ENCODE results near the gene YBX1.

DNA sequence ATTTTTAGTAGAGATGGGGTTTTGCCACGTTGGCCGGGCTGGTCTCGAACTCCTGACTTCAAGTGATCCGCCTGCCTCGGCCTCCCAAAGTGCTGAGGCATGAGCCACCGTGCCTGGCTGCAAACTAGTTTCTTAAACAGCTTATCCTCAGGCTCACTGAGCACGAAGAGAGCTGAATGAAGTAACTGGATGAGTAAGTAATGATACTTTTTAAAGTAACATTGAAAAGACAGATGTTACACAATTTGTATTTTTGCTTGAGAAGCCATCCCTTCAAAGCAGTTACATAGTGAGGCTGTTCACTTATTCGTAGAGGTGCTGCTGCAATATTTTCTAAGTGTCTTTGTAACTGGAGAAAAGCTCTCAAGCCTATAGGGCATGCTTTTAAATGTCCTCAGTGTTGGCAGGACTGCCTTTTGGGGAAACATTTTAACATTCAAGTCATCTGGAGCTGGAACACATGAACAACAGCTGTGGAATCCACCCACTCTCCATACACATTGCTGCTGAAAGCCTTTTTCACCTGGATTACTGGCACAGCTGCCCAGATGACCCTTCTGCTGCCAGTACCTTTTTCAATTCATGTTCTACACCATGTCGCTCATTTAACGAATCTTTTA, 2.7 kb upstream of the YBX1 start:
- no peak for TF ChIP-seq POLR2AphosphoS5 (IDR thresholded peaks at IDR 0.05)
- TF ChIP-seq, protein P1, sequence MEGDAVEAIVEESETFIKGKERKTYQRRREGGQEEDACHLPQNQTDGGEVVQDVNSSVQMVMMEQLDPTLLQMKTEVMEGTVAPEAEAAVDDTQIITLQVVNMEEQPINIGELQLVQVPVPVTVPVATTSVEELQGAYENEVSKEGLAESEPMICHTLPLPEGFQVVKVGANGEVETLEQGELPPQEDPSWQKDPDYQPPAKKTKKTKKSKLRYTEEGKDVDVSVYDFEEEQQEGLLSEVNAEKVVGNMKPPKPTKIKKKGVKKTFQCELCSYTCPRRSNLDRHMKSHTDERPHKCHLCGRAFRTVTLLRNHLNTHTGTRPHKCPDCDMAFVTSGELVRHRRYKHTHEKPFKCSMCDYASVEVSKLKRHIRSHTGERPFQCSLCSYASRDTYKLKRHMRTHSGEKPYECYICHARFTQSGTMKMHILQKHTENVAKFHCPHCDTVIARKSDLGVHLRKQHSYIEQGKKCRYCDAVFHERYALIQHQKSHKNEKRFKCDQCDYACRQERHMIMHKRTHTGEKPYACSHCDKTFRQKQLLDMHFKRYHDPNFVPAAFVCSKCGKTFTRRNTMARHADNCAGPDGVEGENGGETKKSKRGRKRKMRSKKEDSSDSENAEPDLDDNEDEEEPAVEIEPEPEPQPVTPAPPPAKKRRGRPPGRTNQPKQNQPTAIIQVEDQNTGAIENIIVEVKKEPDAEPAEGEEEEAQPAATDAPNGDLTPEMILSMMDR (IDR thresholded peaks at IDR 0.05), result no peak
- no peak for TF ChIP-seq POLR2A (IDR thresholded peaks at IDR 0.05)
- no peak for TF ChIP-seq EP300 (IDR thresholded peaks at IDR 0.05)
